ENCODE results near the gene ABHD6. TPM values are rescaled to one million over a fixed set of nuclear protein-coding genes. Genes with fewer than 3 reads are reported as not detected.

Gene ABHD6
- polyA plus RNA-seq, 3 donors = 7.3 to 11.6 (median 9.0) TPM

GRCh38 chr3:58342676-58343075, 105.1 kb downstream of the ABHD6 start:
- Histone ChIP-seq H3K9ac (ENCODE audit: insufficient read depth, low read length, poor library complexity, severe bottlenecking) (no peak overlapping the region), H3K4me3 (replicated peaks in 1 of 3; ENCODE audit: low read depth in 2 of 3, low read length in 3 of 3) (no peak overlapping the region), H4K20me1 (ENCODE audit: insufficient read depth, low read length) (peaks cover 51% of the 10 kb centered on the region), H3K27ac (ENCODE audit: low read depth in 1 of 2, low read length in 2 of 2) (no peak overlapping the region), H3K27me3 (ENCODE audit: control insufficient read depth in 2 of 2, insufficient read depth in 2 of 2, low read length in 2 of 2) (no peaks in the 10 kb centered on the region), H3K79me2 (ENCODE audit: insufficient read depth, low read length) (peaks cover 100% of the 10 kb centered on the region), H3K4me2 (replicated peaks; ENCODE audit: extremely low read depth, low read length, poor library complexity, severe bottlenecking) (no peak overlapping the region), H3K36me3 (replicated peaks in 1 of 2; ENCODE audit: control insufficient read depth in 1 of 2, insufficient read depth in 2 of 2, low read length in 2 of 2) (peaks cover 18 to 47% of the 10 kb centered on the region in 2 donors), H3K4me1 (ENCODE audit: control insufficient read depth in 1 of 2, insufficient read depth in 2 of 2, low read length in 2 of 2) (peaks cover 0 to 8% of the 10 kb centered on the region in 2 donors), H3K9me3 (replicated peaks in 1 of 2; ENCODE audit: control insufficient read depth in 1 of 2, insufficient read depth in 1 of 2, low read length in 2 of 2) (no peaks in the 10 kb centered on the region), H2AFZ (ENCODE audit: insufficient read depth, low read depth, low read length, poor library complexity, severe bottlenecking) (no peak overlapping the region)
- Mint-ChIP-seq H3K27me3 (ENCODE audit: low read depth in 3 of 3) (peaks cover 0 to 2% (median 0%) of the 10 kb centered on the region in 3 donors), H3K27ac (peak overlapping the region in 2 of 7 donors; percentile 54 to 72), H3K36me3 (peaks cover 40 to 48% of the 10 kb centered on the region in 2 donors), H3K9me3 (no peaks in the 10 kb centered on the region), H3K4me1 (peaks cover 31% of the 10 kb centered on the region), H3K4me3 (no peak overlapping the region)
- TF ChIP-seq CTCF (IDR thresholded peaks at IDR 0.05) = no peak
- intact Hi-C loops (cut with micrococcal nuclease) = no loop called here
- no CpG with 5 or more reads among the region's 5 CpGs for WGBS (ENCODE audit: insufficient coverage)
- DNase-seq = no peak

Small RNA genes lying within 50 kb of the gene (small RNA-seq; reads per million reads assigned to genes)
- not detected for gene AC098479.1 (ENCODE audit: insufficient read length, low read depth)

Other genes starting within 250 kb of the ABHD6 start
- 1 to 10 TPM in 2 of 3 donors, under 1 TPM in 1; 0.47 to 4.0 (median 2.1) TPM for gene FLNB, start 229.4 kb upstream of the ABHD6 start, polyA plus RNA-seq
- gene DNASE1L3, start 26.8 kb upstream of the ABHD6 start, polyA plus RNA-seq = under 1 TPM in 1 of 3 donors, not detected in 2; 0.19 TPM
- gene RPP14, start 68.5 kb downstream of the ABHD6 start, polyA plus RNA-seq = 1 to 10 TPM; 3.5 to 8.8 (median 6.6) TPM
- 10 to 100 TPM in 2 of 3 donors, 1 to 10 TPM in 1; 4.5 to 17.3 (median 10.5) TPM for gene HTD2, start 68.7 kb downstream of the ABHD6 start, polyA plus RNA-seq
- gene PXK, start 95.1 kb downstream of the ABHD6 start, polyA plus RNA-seq = 10 to 100 TPM; 31.5 to 54.0 (median 52.9) TPM
- gene PDHB, start 196.0 kb downstream of the ABHD6 start, polyA plus RNA-seq = 100 to 1,000 TPM in 2 of 3 donors, 10 to 100 TPM in 1; 30.5 to 125 (median 112) TPM

Measured in CD14-positive monocyte (primary cell).